ENCODE data around the gene NDUFAF4. TPM values are rescaled to one million over a fixed set of nuclear protein-coding genes. Genes with fewer than 3 reads are reported as not detected.

NDUFAF4 gene
- total and polyA plus RNA-seq, 2 of the 8 experiments (the other 6 are each of a cell fraction or from before 2014, with no cell fraction given): 21.9 to 84.4 TPM

DNA sequence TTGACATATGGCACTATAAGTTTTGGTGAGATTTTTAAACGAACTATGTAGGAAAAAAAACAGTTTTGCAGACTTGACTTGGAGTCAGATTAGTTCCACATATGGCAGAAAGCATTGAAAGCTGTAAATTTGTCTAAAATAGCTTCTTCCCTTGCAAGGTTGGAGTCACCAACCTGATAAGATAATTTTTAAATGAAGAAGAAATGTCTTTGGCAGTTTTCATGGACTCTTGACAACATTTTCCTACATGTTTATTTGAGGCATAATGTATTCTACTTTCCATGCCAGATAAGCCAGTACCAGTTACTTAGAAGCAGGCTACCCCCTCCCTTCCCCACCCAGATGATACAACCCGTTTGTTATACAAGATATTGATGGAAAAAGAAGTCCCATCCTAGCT lies 32.0 kb upstream of the NDUFAF4 start (continued):
- TF ChIP-seq, protein P1, sequence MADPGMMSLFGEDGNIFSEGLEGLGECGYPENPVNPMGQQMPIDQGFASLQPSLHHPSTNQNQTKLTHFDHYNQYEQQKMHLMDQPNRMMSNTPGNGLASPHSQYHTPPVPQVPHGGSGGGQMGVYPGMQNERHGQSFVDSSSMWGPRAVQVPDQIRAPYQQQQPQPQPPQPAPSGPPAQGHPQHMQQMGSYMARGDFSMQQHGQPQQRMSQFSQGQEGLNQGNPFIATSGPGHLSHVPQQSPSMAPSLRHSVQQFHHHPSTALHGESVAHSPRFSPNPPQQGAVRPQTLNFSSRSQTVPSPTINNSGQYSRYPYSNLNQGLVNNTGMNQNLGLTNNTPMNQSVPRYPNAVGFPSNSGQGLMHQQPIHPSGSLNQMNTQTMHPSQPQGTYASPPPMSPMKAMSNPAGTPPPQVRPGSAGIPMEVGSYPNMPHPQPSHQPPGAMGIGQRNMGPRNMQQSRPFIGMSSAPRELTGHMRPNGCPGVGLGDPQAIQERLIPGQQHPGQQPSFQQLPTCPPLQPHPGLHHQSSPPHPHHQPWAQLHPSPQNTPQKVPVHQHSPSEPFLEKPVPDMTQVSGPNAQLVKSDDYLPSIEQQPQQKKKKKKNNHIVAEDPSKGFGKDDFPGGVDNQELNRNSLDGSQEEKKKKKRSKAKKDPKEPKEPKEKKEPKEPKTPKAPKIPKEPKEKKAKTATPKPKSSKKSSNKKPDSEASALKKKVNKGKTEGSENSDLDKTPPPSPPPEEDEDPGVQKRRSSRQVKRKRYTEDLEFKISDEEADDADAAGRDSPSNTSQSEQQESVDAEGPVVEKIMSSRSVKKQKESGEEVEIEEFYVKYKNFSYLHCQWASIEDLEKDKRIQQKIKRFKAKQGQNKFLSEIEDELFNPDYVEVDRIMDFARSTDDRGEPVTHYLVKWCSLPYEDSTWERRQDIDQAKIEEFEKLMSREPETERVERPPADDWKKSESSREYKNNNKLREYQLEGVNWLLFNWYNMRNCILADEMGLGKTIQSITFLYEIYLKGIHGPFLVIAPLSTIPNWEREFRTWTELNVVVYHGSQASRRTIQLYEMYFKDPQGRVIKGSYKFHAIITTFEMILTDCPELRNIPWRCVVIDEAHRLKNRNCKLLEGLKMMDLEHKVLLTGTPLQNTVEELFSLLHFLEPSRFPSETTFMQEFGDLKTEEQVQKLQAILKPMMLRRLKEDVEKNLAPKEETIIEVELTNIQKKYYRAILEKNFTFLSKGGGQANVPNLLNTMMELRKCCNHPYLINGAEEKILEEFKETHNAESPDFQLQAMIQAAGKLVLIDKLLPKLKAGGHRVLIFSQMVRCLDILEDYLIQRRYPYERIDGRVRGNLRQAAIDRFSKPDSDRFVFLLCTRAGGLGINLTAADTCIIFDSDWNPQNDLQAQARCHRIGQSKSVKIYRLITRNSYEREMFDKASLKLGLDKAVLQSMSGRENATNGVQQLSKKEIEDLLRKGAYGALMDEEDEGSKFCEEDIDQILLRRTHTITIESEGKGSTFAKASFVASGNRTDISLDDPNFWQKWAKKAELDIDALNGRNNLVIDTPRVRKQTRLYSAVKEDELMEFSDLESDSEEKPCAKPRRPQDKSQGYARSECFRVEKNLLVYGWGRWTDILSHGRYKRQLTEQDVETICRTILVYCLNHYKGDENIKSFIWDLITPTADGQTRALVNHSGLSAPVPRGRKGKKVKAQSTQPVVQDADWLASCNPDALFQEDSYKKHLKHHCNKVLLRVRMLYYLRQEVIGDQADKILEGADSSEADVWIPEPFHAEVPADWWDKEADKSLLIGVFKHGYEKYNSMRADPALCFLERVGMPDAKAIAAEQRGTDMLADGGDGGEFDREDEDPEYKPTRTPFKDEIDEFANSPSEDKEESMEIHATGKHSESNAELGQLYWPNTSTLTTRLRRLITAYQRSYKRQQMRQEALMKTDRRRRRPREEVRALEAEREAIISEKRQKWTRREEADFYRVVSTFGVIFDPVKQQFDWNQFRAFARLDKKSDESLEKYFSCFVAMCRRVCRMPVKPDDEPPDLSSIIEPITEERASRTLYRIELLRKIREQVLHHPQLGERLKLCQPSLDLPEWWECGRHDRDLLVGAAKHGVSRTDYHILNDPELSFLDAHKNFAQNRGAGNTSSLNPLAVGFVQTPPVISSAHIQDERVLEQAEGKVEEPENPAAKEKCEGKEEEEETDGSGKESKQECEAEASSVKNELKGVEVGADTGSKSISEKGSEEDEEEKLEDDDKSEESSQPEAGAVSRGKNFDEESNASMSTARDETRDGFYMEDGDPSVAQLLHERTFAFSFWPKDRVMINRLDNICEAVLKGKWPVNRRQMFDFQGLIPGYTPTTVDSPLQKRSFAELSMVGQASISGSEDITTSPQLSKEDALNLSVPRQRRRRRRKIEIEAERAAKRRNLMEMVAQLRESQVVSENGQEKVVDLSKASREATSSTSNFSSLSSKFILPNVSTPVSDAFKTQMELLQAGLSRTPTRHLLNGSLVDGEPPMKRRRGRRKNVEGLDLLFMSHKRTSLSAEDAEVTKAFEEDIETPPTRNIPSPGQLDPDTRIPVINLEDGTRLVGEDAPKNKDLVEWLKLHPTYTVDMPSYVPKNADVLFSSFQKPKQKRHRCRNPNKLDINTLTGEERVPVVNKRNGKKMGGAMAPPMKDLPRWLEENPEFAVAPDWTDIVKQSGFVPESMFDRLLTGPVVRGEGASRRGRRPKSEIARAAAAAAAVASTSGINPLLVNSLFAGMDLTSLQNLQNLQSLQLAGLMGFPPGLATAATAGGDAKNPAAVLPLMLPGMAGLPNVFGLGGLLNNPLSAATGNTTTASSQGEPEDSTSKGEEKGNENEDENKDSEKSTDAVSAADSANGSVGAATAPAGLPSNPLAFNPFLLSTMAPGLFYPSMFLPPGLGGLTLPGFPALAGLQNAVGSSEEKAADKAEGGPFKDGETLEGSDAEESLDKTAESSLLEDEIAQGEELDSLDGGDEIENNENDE (IDR thresholded peaks at IDR 0.05; ENCODE audit: insufficient replicate concordance, low read length): no peak
- TF ChIP-seq RBBP5 (IDR thresholded peaks at IDR 0.05; ENCODE audit: borderline replicate concordance, low read depth, low read length): no peak
- no peak for TF ChIP-seq SAP30 (IDR thresholded peaks at IDR 0.05; ENCODE audit: insufficient read depth, insufficient replicate concordance, low read length)
- TF ChIP-seq, protein P2, sequence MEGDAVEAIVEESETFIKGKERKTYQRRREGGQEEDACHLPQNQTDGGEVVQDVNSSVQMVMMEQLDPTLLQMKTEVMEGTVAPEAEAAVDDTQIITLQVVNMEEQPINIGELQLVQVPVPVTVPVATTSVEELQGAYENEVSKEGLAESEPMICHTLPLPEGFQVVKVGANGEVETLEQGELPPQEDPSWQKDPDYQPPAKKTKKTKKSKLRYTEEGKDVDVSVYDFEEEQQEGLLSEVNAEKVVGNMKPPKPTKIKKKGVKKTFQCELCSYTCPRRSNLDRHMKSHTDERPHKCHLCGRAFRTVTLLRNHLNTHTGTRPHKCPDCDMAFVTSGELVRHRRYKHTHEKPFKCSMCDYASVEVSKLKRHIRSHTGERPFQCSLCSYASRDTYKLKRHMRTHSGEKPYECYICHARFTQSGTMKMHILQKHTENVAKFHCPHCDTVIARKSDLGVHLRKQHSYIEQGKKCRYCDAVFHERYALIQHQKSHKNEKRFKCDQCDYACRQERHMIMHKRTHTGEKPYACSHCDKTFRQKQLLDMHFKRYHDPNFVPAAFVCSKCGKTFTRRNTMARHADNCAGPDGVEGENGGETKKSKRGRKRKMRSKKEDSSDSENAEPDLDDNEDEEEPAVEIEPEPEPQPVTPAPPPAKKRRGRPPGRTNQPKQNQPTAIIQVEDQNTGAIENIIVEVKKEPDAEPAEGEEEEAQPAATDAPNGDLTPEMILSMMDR (IDR thresholded peaks at IDR 0.05; ENCODE audit: control extremely low read depth in 1 of 3, insufficient read depth in 1 of 3, low read depth in 1 of 3, low read length in 3 of 3): no peak
- no peak for TF ChIP-seq TAF1 (IDR thresholded peaks at IDR 0.05; ENCODE audit: low read depth, low read length)
- no peak for TF ChIP-seq EZH2 (IDR thresholded peaks at IDR 0.05; ENCODE audit: low read depth, low read length, severe bottlenecking)
- no peak for TF ChIP-seq KDM5A (IDR thresholded peaks at IDR 0.05; ENCODE audit: low read length)
- no peak for TF ChIP-seq GABPA (IDR thresholded peaks at IDR 0.05; ENCODE audit: borderline replicate concordance, insufficient read depth, low read length)
- no peak for TF ChIP-seq EGR1 (IDR thresholded peaks at IDR 0.05; ENCODE audit: borderline replicate concordance, low read depth, low read length)

Data from H1 (cell line).